Fibroblast of lung (primary cell): ENCODE results near the gene NRP1. TPM values are rescaled to one million over a fixed set of nuclear protein-coding genes. Genes with fewer than 3 reads are reported as not detected.

Experiments used
- DNase-seq, 2 donors: peaks; one replicate each; pipeline versions ENCODE4 v3.0.0 to v3.0.0-alpha.2; 2010; ENCODE audit warnings: low read depth in 2 of 2
- H2AFZ ChIP-seq: 2 replicates; pipeline ENCODE4 v1.5.1; 2012; ENCODE audit warnings: low read length, control low read depth, inconsistent platforms
- H3K27ac ChIP-seq: 2 replicates; pipeline ENCODE4 v1.5.1; 2011; ENCODE audit warnings: low read length, control low read depth; ENCODE audit not compliant: insufficient read depth
- H3K27me3 ChIP-seq: 2 replicates; pipeline ENCODE4 v1.5.1; 2011; ENCODE audit warnings: mild to moderate bottlenecking, low read length; ENCODE audit not compliant: control insufficient read depth, insufficient read depth
- H3K36me3 ChIP-seq: 2 replicates; pipeline ENCODE4 v1.5.1; 2011; ENCODE audit warnings: low read length; ENCODE audit not compliant: control insufficient read depth, insufficient read depth
- H3K4me1 ChIP-seq: 2 replicates; pipeline ENCODE4 v1.5.1; 2011; ENCODE audit warnings: low read length; ENCODE audit not compliant: control insufficient read depth, insufficient read depth; ENCODE audit errors: extremely low read depth
- H3K4me2 ChIP-seq: 2 replicates; pipeline ENCODE4 v1.5.1; 2011; ENCODE audit warnings: low read length, control low read depth; ENCODE audit not compliant: insufficient read depth; ENCODE audit errors: extremely low read depth
- H3K4me3 ChIP-seq, 4 experiments: fragments of 200-600 bp in 1 of 4; sonication (generic) in 1 of 4; replicated peaks in 1 of 4; 2 replicates each; pipeline ENCODE4 v1.5.1; 2011 to 2016; ENCODE audit warnings: low read length in 4 of 4, low read depth in 3 of 4, mild to moderate bottlenecking in 3 of 4, control low read depth in 2 of 4, inconsistent platforms in 1 of 4, mixed read lengths in 1 of 4; ENCODE audit not compliant: insufficient read depth in 1 of 4; ENCODE audit errors: control extremely low read depth in 1 of 4
- H3K79me2 ChIP-seq: 2 replicates; pipeline ENCODE4 v1.5.1; 2012; ENCODE audit warnings: mild to moderate bottlenecking, low read length, inconsistent platforms; ENCODE audit not compliant: control insufficient read depth, insufficient read depth
- H3K9ac ChIP-seq: 2 replicates; pipeline ENCODE4 v1.5.1; 2011; ENCODE audit warnings: mild to moderate bottlenecking, low read length, control low read depth; ENCODE audit not compliant: insufficient read depth
- H3K9me3 ChIP-seq: 2 replicates; pipeline ENCODE4 v1.5.1; 2012; ENCODE audit warnings: low read depth, low read length; ENCODE audit not compliant: control insufficient read depth, insufficient read depth
- H4K20me1 ChIP-seq: 2 replicates; pipeline ENCODE4 v1.5.1; 2011; ENCODE audit warnings: low read length; ENCODE audit not compliant: control insufficient read depth, insufficient read depth; ENCODE audit errors: extremely low read depth
- EZH2 ChIP-seq: IDR thresholded peaks from 2 replicates; pipeline ENCODE4 v1.5.1; 2012; ENCODE audit warnings: low read length, control low read depth, mild to moderate bottlenecking; ENCODE audit errors: missing control alignments
- polyA plus RNA-seq, 2 donors: library from polyadenylated mRNA; depleted of rRNA in 1 of 2; stranded (reverse) in 1 of 2; unstranded in 1 of 2; fragments of >200 nt; gene quantifications; 2 replicates each; pipeline ENCODE4 v1.2.1, GENCODE V29; 2011 to 2012; ENCODE audit warnings: missing spikeins in 1 of 2
- total RNA-seq: library from RNA; depleted of rRNA; stranded (reverse); fragments of >200 nt; gene quantifications from 2 replicates; pipeline ENCODE4 v1.2.1, GENCODE V29; 2014
- TF ChIP-seq, protein P1 (sequence below), 2 donors: IDR thresholded peaks in 1 of 2; conservative IDR thresholded peaks in 1 of 2; 1 replicate in 1 of 2; 2 replicates in 1 of 2; pipeline ENCODE4 v1.5.1; 2011 to 2012; ENCODE audit warnings: low read length in 2 of 2, control low read depth in 1 of 2, inconsistent platforms in 1 of 2, low read depth in 1 of 2, mild to moderate bottlenecking in 1 of 2

Gene NRP1
- total and polyA plus RNA-seq, 2 donors (not counting 1 experiment from before 2014, with no cell fraction given) = 187 to 373 TPM

DNA sequence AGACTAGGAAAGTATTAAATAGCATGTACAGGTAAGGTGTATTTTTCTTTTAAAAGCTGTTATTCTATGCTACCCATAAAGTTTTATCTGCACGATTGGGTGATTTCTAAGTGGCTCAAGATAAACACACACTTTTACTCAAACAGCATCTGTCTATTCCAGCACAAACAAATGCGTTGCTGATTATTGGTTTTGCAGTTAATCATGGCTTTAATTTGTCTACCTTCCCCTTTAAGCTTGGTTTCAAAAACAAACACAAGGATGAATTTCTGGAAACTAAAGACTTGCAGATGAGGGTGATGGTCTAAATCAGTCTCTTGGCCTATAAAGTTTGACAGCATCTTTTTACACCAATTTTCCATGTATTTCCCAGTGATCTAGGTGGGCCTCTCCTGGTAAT lies 94.2 kb downstream of the NRP1 start:
- no peaks in the 10 kb centered on the region for H3K27me3 ChIP-seq
- no peak overlapping the region for H3K4me2 ChIP-seq
- no peaks in the 10 kb centered on the region for H4K20me1 ChIP-seq
- TF ChIP-seq, protein P1, sequence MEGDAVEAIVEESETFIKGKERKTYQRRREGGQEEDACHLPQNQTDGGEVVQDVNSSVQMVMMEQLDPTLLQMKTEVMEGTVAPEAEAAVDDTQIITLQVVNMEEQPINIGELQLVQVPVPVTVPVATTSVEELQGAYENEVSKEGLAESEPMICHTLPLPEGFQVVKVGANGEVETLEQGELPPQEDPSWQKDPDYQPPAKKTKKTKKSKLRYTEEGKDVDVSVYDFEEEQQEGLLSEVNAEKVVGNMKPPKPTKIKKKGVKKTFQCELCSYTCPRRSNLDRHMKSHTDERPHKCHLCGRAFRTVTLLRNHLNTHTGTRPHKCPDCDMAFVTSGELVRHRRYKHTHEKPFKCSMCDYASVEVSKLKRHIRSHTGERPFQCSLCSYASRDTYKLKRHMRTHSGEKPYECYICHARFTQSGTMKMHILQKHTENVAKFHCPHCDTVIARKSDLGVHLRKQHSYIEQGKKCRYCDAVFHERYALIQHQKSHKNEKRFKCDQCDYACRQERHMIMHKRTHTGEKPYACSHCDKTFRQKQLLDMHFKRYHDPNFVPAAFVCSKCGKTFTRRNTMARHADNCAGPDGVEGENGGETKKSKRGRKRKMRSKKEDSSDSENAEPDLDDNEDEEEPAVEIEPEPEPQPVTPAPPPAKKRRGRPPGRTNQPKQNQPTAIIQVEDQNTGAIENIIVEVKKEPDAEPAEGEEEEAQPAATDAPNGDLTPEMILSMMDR (conservative IDR thresholded peaks at IDR 0.05 in 1 of 2, IDR thresholded peaks at IDR 0.05 in 1 of 2; ENCODE audit: low read depth in 1 of 2, low read length in 2 of 2) = no peak
- TF ChIP-seq EZH2 = no peak
- H3K4me1 ChIP-seq = peaks cover 21% of the 10 kb centered on the region
- no peak overlapping the region for H3K27ac ChIP-seq
- no peak for DNase-seq
- peaks cover 1% of the 10 kb centered on the region for H3K36me3 ChIP-seq
- no peak overlapping the region for H2AFZ ChIP-seq
- H3K9ac ChIP-seq = no peak overlapping the region
- no peaks in the 10 kb centered on the region for H3K9me3 ChIP-seq
- H3K4me3 ChIP-seq = no peak overlapping the region
- H3K79me2 ChIP-seq = peaks cover 15% of the 10 kb centered on the region

DNA sequence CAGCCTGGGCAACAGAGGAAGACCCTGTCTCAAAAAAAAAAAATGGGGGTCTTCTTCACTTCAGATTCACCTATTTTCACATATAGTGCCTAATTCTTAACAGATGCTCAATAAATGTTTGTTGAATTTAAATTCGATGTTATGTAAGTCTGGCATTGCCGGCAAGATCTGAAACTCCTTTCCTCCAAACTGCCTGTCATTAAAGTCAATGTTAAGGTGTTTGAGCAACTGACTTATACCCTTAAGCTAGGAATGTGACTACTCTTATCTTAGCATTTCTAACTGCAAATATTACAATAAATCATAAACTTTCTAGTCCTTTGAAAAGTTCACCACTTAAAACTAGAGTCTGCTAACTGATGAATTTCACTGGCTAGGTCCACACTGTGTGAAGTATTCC lies 95.2 kb downstream of the NRP1 start:
- Histone ChIP-seq H3K27ac (no peak overlapping the region), H3K9me3 (no peaks in the 10 kb centered on the region), H3K27me3 (no peaks in the 10 kb centered on the region), H3K36me3 (peaks cover 1% of the 10 kb centered on the region), H4K20me1 (no peaks in the 10 kb centered on the region), H3K4me1 (peaks cover 21% of the 10 kb centered on the region), H2AFZ (no peak overlapping the region), H3K4me2 (no peak overlapping the region), H3K9ac (no peak overlapping the region), H3K4me3 (no peak overlapping the region), H3K79me2 (peaks cover 20% of the 10 kb centered on the region)
- no peak for DNase-seq
- TF ChIP-seq EZH2 = no peak
- TF ChIP-seq, protein P1 (conservative IDR thresholded peaks at IDR 0.05 in 1 of 2, IDR thresholded peaks at IDR 0.05 in 1 of 2; ENCODE audit: low read depth in 1 of 2, low read length in 2 of 2) = no peak

DNA sequence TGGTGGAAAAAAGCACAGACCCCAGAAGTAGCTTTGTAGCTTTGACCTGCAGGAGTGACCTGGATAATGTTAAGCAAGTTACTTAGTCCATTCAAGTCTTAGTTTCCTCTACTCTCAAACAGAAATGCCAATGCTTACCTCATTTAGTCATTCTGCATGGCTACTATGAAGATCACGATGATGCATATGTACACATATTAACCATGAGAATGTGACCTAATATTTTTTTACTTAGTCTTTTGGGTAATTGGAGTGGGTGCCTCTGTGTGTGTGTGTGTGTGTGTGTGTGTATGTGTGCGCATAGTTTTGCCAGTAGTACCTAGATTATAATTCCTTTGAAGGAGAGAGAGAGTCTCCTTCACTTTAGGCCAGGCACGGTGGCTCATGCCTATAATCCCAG lies 95.8 kb downstream of the NRP1 start:
- no peak for TF ChIP-seq EZH2
- TF ChIP-seq, protein P1 (conservative IDR thresholded peaks at IDR 0.05 in 1 of 2, IDR thresholded peaks at IDR 0.05 in 1 of 2; ENCODE audit: low read depth in 1 of 2, low read length in 2 of 2) = no peak
- H3K27me3 ChIP-seq = no peaks in the 10 kb centered on the region
- no peak overlapping the region for H3K4me3 ChIP-seq
- H3K79me2 ChIP-seq = peaks cover 22% of the 10 kb centered on the region
- no peak overlapping the region for H2AFZ ChIP-seq
- H3K9me3 ChIP-seq = no peaks in the 10 kb centered on the region
- DNase-seq = peak; percentile 66 to 96
- no peak overlapping the region for H3K9ac ChIP-seq
- no peaks in the 10 kb centered on the region for H4K20me1 ChIP-seq
- no peak overlapping the region for H3K4me2 ChIP-seq
- H3K36me3 ChIP-seq = peaks cover 1% of the 10 kb centered on the region
- H3K4me1 ChIP-seq = peaks cover 24% of the 10 kb centered on the region
- H3K27ac ChIP-seq = peak overlapping the region; percentile 71
